ENCODE measurements around the gene SH3TC1.

SH3TC1 gene

GRCh38 chr4:8182294-8182693 lies 16.8 kb upstream of the SH3TC1 start:
- DNase-seq = no peak

GRCh38 chr4:8182858-8183725 lies 16.0 kb upstream of the SH3TC1 start:
- DNase-seq = no peak

GRCh38 chr4:8184061-8184460 lies 15.0 kb upstream of the SH3TC1 start:
- DNase-seq = no peak

- no peak for DNase-seq
Observed at GRCh38 chr4:8185295-8185694, 13.8 kb upstream of the SH3TC1 start.

- DNase-seq = no peak
Observed at GRCh38 chr4:8185930-8186329, 13.2 kb upstream of the SH3TC1 start.

- DNase-seq = no peak
Observed at GRCh38 chr4:8188085-8188484, 11.0 kb upstream of the SH3TC1 start.

GRCh38 chr4:8188743-8189550 lies 10.1 kb upstream of the SH3TC1 start:
- DNase-seq = peak; percentile 58

- DNase-seq = no peak
Observed at GRCh38 chr4:8189551-8190466, 9.3 kb upstream of the SH3TC1 start.

- DNase-seq = no peak
Observed at GRCh38 chr4:8191136-8191747, 7.8 kb upstream of the SH3TC1 start.

- DNase-seq = peak; percentile 80
Observed at GRCh38 chr4:8192748-8193738, 6.0 kb upstream of the SH3TC1 start.

GRCh38 chr4:8194306-8195242 lies 4.5 kb upstream of the SH3TC1 start:
- no peak for DNase-seq

- DNase-seq = no peak
Observed at GRCh38 chr4:8195431-8195830, 3.7 kb upstream of the SH3TC1 start.

GRCh38 chr4:8195841-8196458 lies 3.1 kb upstream of the SH3TC1 start:
- no peak for DNase-seq

- DNase-seq = no peak
Observed at GRCh38 chr4:8197521-8197920, 1.6 kb upstream of the SH3TC1 start.

- no peak for DNase-seq
Observed at GRCh38 chr4:8198206-8198905, 734 bp upstream of the SH3TC1 start.

GRCh38 chr4:8199594-8200301 lies 658 bp downstream of the SH3TC1 start:
- no peak for DNase-seq

GRCh38 chr4:8200302-8200975 lies 1.3 kb downstream of the SH3TC1 start:
- DNase-seq = no peak

GRCh38 chr4:8201321-8201781 lies 2.3 kb downstream of the SH3TC1 start:
- no peak for DNase-seq

Measured in NCI-H1092 (cell line).